HepG2 (cell line): Measurements from ENCODE around the gene ESYT2. TPM values are rescaled to one million over a fixed set of nuclear protein-coding genes. Genes with fewer than 3 reads are reported as not detected.

Source experiments
- AFF4 ChIP-seq: sonication (generic); formaldehyde crosslinking; IDR thresholded peaks from 2 replicates; pipeline ENCODE4 v1.4.0; 2020; ENCODE audit warnings: missing genetic modification reagents
- CENPBD1 ChIP-seq: sonication (generic); formaldehyde crosslinking; IDR thresholded peaks from 2 replicates; pipeline ENCODE4 v1.8.0; 2022; ENCODE audit warnings: missing genetic modification reagents, low read depth, mild to moderate bottlenecking, borderline replicate concordance
- CTCF ChIP-seq: sonication (generic); formaldehyde crosslinking; IDR thresholded peaks from 2 replicates; pipeline ENCODE4 v1.5.0; 2020; ENCODE audit warnings: mild to moderate bottlenecking, missing genetic modification reagents, moderate library complexity
- FOXA3 ChIP-seq: IDR thresholded peaks from 2 replicates; pipeline ENCODE4 v1.6.1; 2016; ENCODE audit warnings: missing genetic modification reagents, missing compliant biosample characterization
- GABPA ChIP-seq, 2 experiments: IDR thresholded peaks; 2 replicates each; pipeline ENCODE4 v1.6.1; 2011 to 2016; ENCODE audit warnings: low read depth in 2 of 2, low read length in 1 of 2, missing biosample characterization in 1 of 2, missing genetic modification characterization in 1 of 2
- KDM3A ChIP-seq: IDR thresholded peaks from 2 replicates; pipeline ENCODE4 v1.6.1; 2018; ENCODE audit warnings: low read depth, missing compliant biosample characterization
- MXI1 ChIP-seq: IDR thresholded peaks from 3 replicates; pipeline ENCODE4 v1.6.1; 2012; ENCODE audit warnings: low read depth, low read length, inconsistent platforms, borderline replicate concordance
- TBP ChIP-seq: sonication (generic); formaldehyde crosslinking; IDR thresholded peaks from 2 replicates; pipeline ENCODE4 v1.5.0; 2020; ENCODE audit warnings: missing genetic modification reagents
- TCF12 ChIP-seq, 2 experiments: fragments of 450-650 bp in 1 of 2; sonication (generic) in 1 of 2; formaldehyde crosslinking in 1 of 2; IDR thresholded peaks; 2 replicates each; pipeline versions ENCODE4 v1.6.1 to v1.8.0; 2017 to 2022; ENCODE audit warnings: antibody characterized with exemption in 1 of 2, mild to moderate bottlenecking in 1 of 2, missing genetic modification reagents in 1 of 2, moderate library complexity in 1 of 2
- TP53 ChIP-seq: sonication (generic); formaldehyde crosslinking; conservative IDR thresholded peaks from 2 replicates; pipeline ENCODE4 v1.4.0; 2020; ENCODE audit warnings: missing genetic modification reagents
- ZNF207 ChIP-seq: fragments of 450-650 bp; IDR thresholded peaks from 2 replicates; pipeline ENCODE4 v1.6.1; 2016; ENCODE audit warnings: antibody characterized with exemption, borderline replicate concordance
- polyA plus RNA-seq, 8 experiments: library from polyadenylated mRNA; depleted of rRNA in 3 of 8; stranded (reverse) in 7 of 8; unstranded in 1 of 8; fragments of >200 nt; fragmentation: Illumina TruSeq in 4 of 8; extraction: Trizol in 4 of 8; gene quantifications; 2 replicates each; pipeline versions ENCODE4 v1.2.1 to v1.2.3, GENCODE V29; 2011 to 2016; ENCODE audit warnings: low read depth in 4 of 8, missing spikeins in 1 of 8, mixed read lengths in 1 of 8; ENCODE audit not compliant: insufficient read depth in 1 of 8
- total RNA-seq, 5 experiments: library from RNA; depleted of rRNA; stranded (reverse); fragments of >200 nt; fragmentation: Illumina TruSeq; extraction: Trizol; gene quantifications; 2 replicates each; pipeline ENCODE4 v1.2.3, GENCODE V29; 2016; ENCODE audit warnings: low read depth in 1 of 5
- TF ChIP-seq, protein P1 (sequence below): sonication (generic); formaldehyde crosslinking; IDR thresholded peaks from 2 replicates; pipeline ENCODE4 v1.5.1; 2020; ENCODE audit warnings: missing genetic modification reagents, mild to moderate bottlenecking, borderline replicate concordance
- TF ChIP-seq, protein P2 (sequence below): sonication (generic); formaldehyde crosslinking; IDR thresholded peaks from 2 replicates; pipeline ENCODE4 v1.4.0; 2020; ENCODE audit warnings: missing genetic modification reagents, mild to moderate bottlenecking, borderline replicate concordance

Gene ESYT2
- total and polyA plus RNA-seq, 2 of the 13 experiments (the other 11 are each of a cell fraction or from before 2014, with no cell fraction given), result 28.5 to 37.3 TPM

- TF ChIP-seq CTCF (CRISPR knock-in tag) (peak; percentile 58), TP53 (CRISPR knock-in tag) (0 out of 2 replicates have a peak, but pooled peaks have one; percentile 44), TCF12 (IDR thresholded peaks at IDR 0.05) (no peak), TCF12 (CRISPR knock-in tag; IDR thresholded peaks at IDR 0.05) (no peak), TBP (CRISPR knock-in tag) (peak; percentile 94), AFF4 (CRISPR knock-in tag) (peak; percentile 52; the same call in 1 of the 2 replicates), ZNF207 (no peak), FOXA3 (CRISPR knock-in tag) (peak; percentile 42), GABPA (IDR thresholded peaks at IDR 0.05; ENCODE audit: low read depth, low read length) (no peak), GABPA (CRISPR knock-in tag; IDR thresholded peaks at IDR 0.05; ENCODE audit: low read depth) (no peak), CENPBD1 (peak; percentile 92; the same call in 1 of the 2 replicates), MXI1 (peak; percentile 33; the same call in 2 of the 3 replicates), KDM3A (CRISPR knock-in tag) (peak; percentile 81; the same call in 1 of the 2 replicates)
- TF ChIP-seq, protein P1, sequence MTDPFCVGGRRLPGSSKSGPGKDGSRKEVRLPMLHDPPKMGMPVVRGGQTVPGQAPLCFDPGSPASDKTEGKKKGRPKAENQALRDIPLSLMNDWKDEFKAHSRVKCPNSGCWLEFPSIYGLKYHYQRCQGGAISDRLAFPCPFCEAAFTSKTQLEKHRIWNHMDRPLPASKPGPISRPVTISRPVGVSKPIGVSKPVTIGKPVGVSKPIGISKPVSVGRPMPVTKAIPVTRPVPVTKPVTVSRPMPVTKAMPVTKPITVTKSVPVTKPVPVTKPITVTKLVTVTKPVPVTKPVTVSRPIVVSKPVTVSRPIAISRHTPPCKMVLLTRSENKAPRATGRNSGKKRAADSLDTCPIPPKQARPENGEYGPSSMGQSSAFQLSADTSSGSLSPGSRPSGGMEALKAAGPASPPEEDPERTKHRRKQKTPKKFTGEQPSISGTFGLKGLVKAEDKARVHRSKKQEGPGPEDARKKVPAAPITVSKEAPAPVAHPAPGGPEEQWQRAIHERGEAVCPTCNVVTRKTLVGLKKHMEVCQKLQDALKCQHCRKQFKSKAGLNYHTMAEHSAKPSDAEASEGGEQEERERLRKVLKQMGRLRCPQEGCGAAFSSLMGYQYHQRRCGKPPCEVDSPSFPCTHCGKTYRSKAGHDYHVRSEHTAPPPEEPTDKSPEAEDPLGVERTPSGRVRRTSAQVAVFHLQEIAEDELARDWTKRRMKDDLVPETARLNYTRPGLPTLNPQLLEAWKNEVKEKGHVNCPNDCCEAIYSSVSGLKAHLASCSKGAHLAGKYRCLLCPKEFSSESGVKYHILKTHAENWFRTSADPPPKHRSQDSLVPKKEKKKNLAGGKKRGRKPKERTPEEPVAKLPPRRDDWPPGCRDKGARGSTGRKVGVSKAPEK (CRISPR knock-in tag), result no peak
- TF ChIP-seq, protein P2, sequence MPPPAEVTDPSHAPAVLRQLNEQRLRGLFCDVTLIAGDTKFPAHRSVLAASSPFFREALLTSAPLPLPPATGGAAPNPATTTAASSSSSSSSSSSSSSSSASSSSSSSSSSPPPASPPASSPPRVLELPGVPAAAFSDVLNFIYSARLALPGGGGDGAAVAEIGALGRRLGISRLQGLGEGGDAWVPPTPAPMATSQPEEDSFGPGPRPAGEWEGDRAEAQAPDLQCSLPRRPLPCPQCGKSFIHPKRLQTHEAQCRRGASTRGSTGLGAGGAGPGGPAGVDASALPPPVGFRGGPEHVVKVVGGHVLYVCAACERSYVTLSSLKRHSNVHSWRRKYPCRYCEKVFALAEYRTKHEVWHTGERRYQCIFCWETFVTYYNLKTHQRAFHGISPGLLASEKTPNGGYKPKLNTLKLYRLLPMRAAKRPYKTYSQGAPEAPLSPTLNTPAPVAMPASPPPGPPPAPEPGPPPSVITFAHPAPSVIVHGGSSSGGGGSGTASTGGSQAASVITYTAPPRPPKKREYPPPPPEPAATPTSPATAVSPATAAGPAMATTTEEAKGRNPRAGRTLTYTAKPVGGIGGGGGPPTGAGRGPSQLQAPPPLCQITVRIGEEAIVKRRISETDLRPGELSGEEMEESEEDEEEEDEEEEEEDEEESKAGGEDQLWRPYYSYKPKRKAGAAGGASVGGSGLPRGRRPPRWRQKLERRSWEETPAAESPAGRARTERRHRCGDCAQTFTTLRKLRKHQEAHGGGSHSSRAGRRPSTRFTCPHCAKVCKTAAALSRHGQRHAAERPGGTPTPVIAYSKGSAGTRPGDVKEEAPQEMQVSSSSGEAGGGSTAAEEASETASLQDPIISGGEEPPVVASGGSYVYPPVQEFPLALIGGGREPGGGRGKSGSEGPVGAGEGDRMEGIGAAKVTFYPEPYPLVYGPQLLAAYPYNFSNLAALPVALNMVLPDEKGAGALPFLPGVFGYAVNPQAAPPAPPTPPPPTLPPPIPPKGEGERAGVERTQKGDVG (CRISPR knock-in tag), result peak; percentile 86; the same call in 1 of the 2 replicates
These were observed at the start of gene ESYT2 (continued) for GRCh38 chr7:158829342-158830210.
